ENCODE data around the gene RBM38. TPM values are rescaled to one million over a fixed set of nuclear protein-coding genes. Genes with fewer than 3 reads are reported as not detected.

Gene RBM38
- total and polyA plus RNA-seq, 9 of the 15 experiments (the other 6 are each of a cell fraction or from before 2014, with no cell fraction given), result 0.28 to 82.4 (median 33.2) TPM

DNA sequence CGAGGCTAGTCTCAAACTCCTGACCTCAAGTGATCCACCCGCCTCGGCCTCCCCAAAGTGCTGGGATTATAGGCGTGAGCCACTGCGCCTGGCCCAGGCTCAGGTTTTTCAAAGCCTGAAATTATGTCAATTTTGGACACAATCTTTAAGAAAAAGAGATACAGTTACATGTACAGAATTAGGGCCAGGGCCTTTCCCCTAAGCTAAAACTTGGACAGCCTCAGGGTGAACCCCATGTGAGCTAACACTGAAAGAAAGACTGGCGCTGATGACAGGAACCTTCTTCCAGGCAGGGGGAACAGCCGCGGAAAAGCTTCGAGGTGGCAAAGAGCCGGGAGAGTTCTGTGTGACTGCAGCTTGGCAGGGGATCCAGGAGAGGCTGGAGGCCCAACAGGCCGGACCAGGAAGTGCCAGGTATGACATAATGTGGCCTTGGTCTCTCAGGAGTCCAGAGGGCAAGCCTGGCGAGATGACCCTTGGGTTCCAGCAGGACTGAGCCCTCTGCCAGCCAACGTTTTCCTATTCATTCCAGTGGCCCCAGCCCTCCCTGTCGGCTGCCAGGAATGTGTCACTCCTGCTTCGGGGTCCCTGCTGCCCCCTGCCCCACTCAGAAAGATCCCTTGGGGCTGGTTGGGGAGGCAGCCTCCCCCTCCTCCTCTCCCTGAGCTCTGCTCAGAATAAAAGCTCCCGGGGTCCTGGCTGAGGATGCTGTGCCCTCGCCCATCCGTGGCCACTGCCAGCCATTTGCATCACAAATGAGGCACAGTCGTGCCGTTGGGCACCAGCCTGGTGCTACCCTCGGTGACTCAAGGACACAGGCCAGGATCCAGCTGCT lies 37.3 kb downstream of the RBM38 start (continued):
- TF ChIP-seq, protein P1, sequence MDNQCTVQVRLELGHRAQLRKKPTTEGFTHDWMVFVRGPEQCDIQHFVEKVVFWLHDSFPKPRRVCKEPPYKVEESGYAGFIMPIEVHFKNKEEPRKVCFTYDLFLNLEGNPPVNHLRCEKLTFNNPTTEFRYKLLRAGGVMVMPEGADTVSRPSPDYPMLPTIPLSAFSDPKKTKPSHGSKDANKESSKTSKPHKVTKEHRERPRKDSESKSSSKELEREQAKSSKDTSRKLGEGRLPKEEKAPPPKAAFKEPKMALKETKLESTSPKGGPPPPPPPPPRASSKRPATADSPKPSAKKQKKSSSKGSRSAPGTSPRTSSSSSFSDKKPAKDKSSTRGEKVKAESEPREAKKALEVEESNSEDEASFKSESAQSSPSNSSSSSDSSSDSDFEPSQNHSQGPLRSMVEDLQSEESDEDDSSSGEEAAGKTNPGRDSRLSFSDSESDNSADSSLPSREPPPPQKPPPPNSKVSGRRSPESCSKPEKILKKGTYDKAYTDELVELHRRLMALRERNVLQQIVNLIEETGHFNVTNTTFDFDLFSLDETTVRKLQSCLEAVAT (IDR thresholded peaks at IDR 0.05), result no peak

DNA sequence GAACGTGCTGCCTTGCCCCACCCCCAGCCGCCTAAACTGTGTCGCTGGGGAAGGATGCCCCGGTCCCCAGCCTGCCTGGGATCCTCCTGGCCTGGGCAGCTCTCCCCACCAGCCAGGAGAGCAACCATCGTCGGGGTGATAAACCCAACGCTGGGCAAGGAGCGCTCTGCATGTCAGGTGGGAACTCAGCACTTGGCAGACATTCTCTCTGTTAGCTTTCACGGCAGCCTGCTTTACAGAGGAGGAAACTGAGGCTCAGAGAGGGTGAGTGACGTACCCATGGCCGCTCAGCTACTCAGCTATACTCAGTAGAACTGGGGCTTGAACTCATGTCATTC lies 37.9 kb downstream of the RBM38 start:
- Histone ChIP-seq H2AFZ (ENCODE audit: low read depth, low read length) (no peak overlapping the region), H3K4me1 (replicated peaks in 1 of 2; ENCODE audit: control insufficient read depth in 2 of 2, insufficient read depth in 2 of 2, low read length in 2 of 2) (peaks cover 36 to 47% of the 10 kb centered on the region in 2 experiments), H3K4me2 (ENCODE audit: insufficient read depth, low read length) (no peak overlapping the region), H3K36me3 (ENCODE audit: control insufficient read depth, insufficient read depth, low read length) (no peaks in the 10 kb centered on the region), H3K9ac (ENCODE audit: insufficient read depth in 1 of 2, low read depth in 2 of 2, low read length in 2 of 2) (no peak overlapping the region; a peak in 1 of 4 replicates), H3K9me1 (ENCODE audit: control insufficient read depth, insufficient read depth, low read length) (no peaks in the 10 kb centered on the region), H3K9me3 (replicated peaks; ENCODE audit: control insufficient read depth, insufficient read depth, low read depth, low read length) (no peaks in the 10 kb centered on the region), H3K27ac (ENCODE audit: extremely low read depth, low read depth, low read length) (no peak overlapping the region), H3K27me3 (ENCODE audit: control insufficient read depth in 2 of 2, insufficient read depth in 2 of 2, low read length in 2 of 2) (no peaks in the 10 kb centered on the region), H3K4me3 (no peak overlapping the region), H3K79me2 (ENCODE audit: control insufficient read depth, insufficient read depth, low read length) (no peaks in the 10 kb centered on the region), H4K20me1 (replicated peaks; ENCODE audit: control insufficient read depth, insufficient read depth, low read length) (no peaks in the 10 kb centered on the region)
- intact Hi-C loops (cut with micrococcal nuclease) (no loop called here), in situ Hi-C loops (cut with MboI) (no loop called here)
- 82% methylated on average over 11 of the region's 11 CpGs for WGBS (ENCODE audit: insufficient coverage, low coverage, missing lambda C conversion rate)
- no peak for DNase-seq (ENCODE audit: extremely low read depth in 1 of 4, low spot score in 3 of 4)
- ATAC-seq, result no peak
- FAIRE-seq, result no peak
- ChIA-PET CTCF (ENCODE audit: low intra/inter-chr PET ratio) (no interaction called here), POLR2A (interaction anchor here (0.6 to 3.7 kb wide), 4 partner anchors 11 to 65 kb away, joined by 3 to 13 read pairs (median 4); no protein-coding TSS in a partner anchor)
- no TSS peak for BruUV-seq (replicated peaks)
- TF ChIP-seq HDAC1 (IDR thresholded peaks at IDR 0.05) (no peak), MYC (IDR thresholded peaks at IDR 0.05; ENCODE audit: low read depth, low read length) (no peak), MYC (CRISPR knock-in tag; IDR thresholded peaks at IDR 0.05; ENCODE audit: borderline replicate concordance, low read depth) (no peak), FOSL1 (tag; conservative IDR thresholded peaks at IDR 0.05) (no peak), ZNF133 (CRISPR knock-in tag; IDR thresholded peaks at IDR 0.05) (no peak)
- TF ChIP-seq, protein P2, sequence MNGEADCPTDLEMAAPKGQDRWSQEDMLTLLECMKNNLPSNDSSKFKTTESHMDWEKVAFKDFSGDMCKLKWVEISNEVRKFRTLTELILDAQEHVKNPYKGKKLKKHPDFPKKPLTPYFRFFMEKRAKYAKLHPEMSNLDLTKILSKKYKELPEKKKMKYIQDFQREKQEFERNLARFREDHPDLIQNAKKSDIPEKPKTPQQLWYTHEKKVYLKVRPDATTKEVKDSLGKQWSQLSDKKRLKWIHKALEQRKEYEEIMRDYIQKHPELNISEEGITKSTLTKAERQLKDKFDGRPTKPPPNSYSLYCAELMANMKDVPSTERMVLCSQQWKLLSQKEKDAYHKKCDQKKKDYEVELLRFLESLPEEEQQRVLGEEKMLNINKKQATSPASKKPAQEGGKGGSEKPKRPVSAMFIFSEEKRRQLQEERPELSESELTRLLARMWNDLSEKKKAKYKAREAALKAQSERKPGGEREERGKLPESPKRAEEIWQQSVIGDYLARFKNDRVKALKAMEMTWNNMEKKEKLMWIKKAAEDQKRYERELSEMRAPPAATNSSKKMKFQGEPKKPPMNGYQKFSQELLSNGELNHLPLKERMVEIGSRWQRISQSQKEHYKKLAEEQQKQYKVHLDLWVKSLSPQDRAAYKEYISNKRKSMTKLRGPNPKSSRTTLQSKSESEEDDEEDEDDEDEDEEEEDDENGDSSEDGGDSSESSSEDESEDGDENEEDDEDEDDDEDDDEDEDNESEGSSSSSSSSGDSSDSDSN (IDR thresholded peaks at IDR 0.05; ENCODE audit: borderline replicate concordance in 1 of 2, low read depth in 2 of 2, low read length in 2 of 2), result no peak
- TF ChIP-seq, protein P3, sequence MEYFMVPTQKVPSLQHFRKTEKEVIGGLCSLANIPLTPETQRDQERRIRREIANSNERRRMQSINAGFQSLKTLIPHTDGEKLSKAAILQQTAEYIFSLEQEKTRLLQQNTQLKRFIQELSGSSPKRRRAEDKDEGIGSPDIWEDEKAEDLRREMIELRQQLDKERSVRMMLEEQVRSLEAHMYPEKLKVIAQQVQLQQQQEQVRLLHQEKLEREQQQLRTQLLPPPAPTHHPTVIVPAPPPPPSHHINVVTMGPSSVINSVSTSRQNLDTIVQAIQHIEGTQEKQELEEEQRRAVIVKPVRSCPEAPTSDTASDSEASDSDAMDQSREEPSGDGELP (CRISPR knock-in tag; IDR thresholded peaks at IDR 0.05; ENCODE audit: borderline replicate concordance), result no peak
